Dermis blood vessel endothelial cell (primary cell): ENCODE results near the gene GYS2. TPM values are rescaled to one million over a fixed set of nuclear protein-coding genes. Genes with fewer than 3 reads are reported as not detected.

Experiments used
- DNase-seq: peaks from one replicate; pipeline ENCODE4 v3.0.0; 2010
- total RNA-seq: library from RNA; depleted of rRNA; stranded (reverse); fragments of >200 nt; gene quantifications from 2 replicates; pipeline ENCODE4 v1.2.3, GENCODE V29; 2014

The GYS2 gene
- total RNA-seq, 1 donor from 2014 or later = not detected

- no peak for DNase-seq
Measured at GRCh38 chr12:21552635-21553328, 51.9 kb downstream of the GYS2 start.

GRCh38 chr12:21551841-21552465 lies 52.7 kb downstream of the GYS2 start:
- no peak for DNase-seq

GRCh38 chr12:21547437-21547836 lies 57.2 kb downstream of the GYS2 start:
- no peak for DNase-seq

GRCh38 chr12:21546716-21547115 lies 57.9 kb downstream of the GYS2 start:
- no peak for DNase-seq

GRCh38 chr12:21545557-21545956 lies 59.1 kb downstream of the GYS2 start:
- DNase-seq = no peak

GRCh38 chr12:21543151-21543550 lies 61.5 kb downstream of the GYS2 start:
- no peak for DNase-seq

- no peak for DNase-seq
Measured at GRCh38 chr12:21542403-21542802, 62.2 kb downstream of the GYS2 start.

GRCh38 chr12:21541773-21542172 lies 62.9 kb downstream of the GYS2 start:
- DNase-seq = no peak

GRCh38 chr12:21539797-21540196 lies 64.8 kb downstream of the GYS2 start:
- no peak for DNase-seq

GRCh38 chr12:21538061-21538653 lies 66.5 kb downstream of the GYS2 start:
- DNase-seq = no peak

GRCh38 chr12:21529456-21529855 lies 75.2 kb downstream of the GYS2 start:
- no peak for DNase-seq

- DNase-seq = no peak
Measured at GRCh38 chr12:21528953-21529352, 75.7 kb downstream of the GYS2 start.

- DNase-seq = peak; percentile 58
Measured at GRCh38 chr12:21527451-21528180, 77.0 kb downstream of the GYS2 start.

GRCh38 chr12:21526721-21527345 lies 77.8 kb downstream of the GYS2 start:
- DNase-seq = peak; percentile 7

- DNase-seq = no peak
Measured at GRCh38 chr12:21526053-21526452, 78.6 kb downstream of the GYS2 start, which contains the start of gene SPX. SPX (plus strand) TSS chr12:21526296; CDS start chr12:21526473, 177 bp downstream.

GRCh38 chr12:21523148-21523547 lies 81.5 kb downstream of the GYS2 start:
- no peak for DNase-seq

GRCh38 chr12:21521541-21521940 lies 83.1 kb downstream of the GYS2 start:
- no peak for DNase-seq

- no peak for DNase-seq
Measured at GRCh38 chr12:21518451-21518850, 86.2 kb downstream of the GYS2 start.

GRCh38 chr12:21516281-21516680 lies 88.4 kb downstream of the GYS2 start:
- no peak for DNase-seq

- DNase-seq = no peak
Measured at GRCh38 chr12:21509768-21510167, 94.9 kb downstream of the GYS2 start.

- no peak for DNase-seq
Measured at GRCh38 chr12:21507849-21508248, 96.8 kb downstream of the GYS2 start.

- DNase-seq = no peak
Measured at GRCh38 chr12:21505888-21506287, 98.8 kb downstream of the GYS2 start.

- no peak for DNase-seq
Measured at GRCh38 chr12:21502872-21503271, 101.8 kb downstream of the GYS2 start.
